Left hindlimb (tissue), 1 donor: Measurements from ENCODE around the gene AFG1L.
"Not testable (repeated sequence)": the region's sequence is repeated elsewhere in the genome, so short reads cannot be mapped to it uniquely, and the experiment has no call there.

Experiments
- DNase-seq: peaks from one replicate; pipeline ENCODE4 v3.0.0-alpha.2; 2018

The AFG1L gene

DNA sequence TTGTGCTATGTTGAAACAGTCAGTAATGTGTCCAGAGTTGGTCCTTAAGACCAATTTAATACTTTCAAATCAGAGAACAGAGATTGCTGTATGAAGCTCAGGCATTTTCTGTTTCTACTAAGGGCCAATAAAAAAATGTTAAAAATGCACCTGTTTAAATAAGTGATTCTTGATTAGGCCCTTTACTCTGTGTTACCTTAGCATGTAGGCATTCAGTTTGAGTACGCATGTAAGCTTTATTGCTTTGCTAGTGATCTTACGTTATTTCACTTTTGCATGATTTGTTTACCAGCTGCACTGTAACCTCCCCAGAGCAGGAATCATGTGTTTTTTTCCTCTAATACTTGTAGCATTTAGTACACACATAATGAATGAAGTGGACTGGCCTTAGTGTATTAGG lies 61.0 kb downstream of the AFG1L start:
- no peak for DNase-seq

DNA sequence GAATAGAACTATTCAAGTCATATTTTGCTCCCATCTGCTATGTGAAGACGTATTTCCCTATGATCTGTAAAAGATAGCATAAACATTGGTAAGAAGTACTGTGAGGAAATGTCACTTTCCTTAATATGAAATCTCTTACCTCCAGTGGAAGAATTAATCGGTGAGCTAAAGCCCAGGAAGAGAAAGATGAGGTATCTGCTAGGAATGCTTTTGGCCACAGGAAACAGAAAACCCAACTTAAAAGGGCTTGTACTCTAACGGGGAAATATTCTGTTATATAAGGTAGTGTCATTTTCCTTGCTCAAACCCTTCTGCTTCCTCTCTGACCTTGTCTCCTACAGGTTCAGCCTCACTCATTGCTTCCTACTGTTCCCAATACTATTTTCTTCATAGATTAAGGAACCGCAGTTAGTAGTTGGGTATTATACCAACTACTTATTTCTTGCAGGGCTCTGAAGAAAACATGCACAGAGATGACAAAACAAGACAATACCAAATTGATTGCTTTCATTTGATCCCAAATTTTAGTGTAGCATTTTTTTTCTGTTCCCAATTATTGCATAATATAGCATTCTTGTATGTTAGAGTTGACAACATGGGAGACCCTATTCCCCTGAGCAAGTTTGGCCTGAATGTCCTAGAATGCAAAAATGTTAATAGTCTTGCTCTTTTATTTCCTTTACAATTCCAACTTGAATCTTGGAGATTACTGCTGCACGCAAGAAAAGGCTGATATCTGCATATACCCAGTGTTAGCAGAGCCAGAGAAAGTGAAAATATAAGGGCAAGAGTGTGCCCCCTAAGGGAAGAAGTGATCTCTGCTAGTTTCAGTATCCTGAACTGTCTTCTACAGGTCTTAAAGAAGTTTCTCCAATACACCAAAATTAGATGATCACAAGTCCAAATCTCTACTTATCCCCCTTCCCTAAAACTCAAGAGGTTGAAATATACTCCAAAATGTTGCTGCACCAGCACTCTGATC lies 65.3 kb downstream of the AFG1L start:
- no peak for DNase-seq

DNA sequence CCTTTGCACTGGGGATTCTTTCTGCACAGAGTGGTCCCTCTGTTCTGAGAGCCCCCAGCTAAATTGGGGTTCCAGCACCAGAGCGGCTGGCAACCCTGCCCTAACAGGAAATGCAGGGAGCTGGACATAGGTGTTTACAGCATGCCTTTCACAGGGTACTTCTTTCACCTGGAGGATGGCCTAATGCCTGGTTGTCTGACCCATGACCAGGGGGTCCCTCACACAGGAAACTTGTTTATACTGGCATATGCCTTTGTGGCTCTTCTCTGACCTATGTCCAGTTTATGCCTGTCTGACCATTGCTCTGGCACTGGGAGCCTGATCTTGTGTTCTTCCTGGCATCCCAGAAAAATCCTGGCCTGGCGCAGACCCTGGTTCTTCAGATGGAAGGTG lies 66.1 kb downstream of the AFG1L start:
- DNase-seq: no peak

DNA sequence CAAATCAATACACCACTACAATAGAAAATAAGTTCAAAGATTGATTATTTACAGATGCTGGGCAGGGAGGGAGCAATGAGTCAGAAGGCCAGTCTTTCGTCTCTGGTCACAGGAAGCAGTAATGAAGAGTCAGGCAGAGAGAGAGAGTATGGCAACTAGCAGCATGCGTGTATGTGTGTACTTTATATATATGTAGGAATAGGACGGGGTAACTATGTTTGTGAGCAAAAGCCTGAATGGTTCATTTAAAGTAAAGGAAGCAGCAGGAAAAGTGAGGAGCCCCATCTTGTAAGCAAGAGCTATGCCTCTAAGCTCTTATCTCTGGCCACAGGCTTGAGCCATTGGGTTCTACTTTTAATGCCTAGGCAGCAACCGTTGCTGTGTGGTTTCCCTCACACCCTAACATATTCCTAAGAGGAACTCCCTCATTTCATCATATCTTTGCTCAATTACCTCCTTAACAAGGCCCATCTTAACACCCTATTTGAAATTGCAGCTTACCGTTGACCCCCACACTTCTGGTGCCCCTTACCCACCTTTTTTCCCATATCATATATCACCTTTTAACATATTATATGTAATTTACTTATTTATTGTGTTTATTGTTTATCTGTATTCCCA lies 66.6 kb downstream of the AFG1L start:
- DNase-seq: no peak

DNA sequence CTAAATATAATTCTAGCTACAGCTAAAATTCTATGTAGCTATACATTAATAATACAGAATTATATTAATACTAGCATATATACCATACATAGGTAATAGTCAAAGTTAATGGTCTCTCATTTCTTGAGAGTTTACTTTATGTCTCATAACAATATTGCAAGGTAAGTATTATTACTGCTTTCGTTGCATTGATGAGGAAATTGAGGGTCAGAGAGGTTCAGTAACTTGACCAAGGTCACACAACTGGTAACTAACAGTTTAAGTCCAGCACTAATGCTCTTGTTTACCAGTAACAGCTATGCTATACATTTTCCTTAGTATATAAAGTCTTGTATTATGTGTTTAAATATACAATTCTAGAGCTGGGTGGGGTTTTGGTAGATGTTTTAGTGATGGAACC lies 67.6 kb downstream of the AFG1L start:
- DNase-seq: no peak

DNA sequence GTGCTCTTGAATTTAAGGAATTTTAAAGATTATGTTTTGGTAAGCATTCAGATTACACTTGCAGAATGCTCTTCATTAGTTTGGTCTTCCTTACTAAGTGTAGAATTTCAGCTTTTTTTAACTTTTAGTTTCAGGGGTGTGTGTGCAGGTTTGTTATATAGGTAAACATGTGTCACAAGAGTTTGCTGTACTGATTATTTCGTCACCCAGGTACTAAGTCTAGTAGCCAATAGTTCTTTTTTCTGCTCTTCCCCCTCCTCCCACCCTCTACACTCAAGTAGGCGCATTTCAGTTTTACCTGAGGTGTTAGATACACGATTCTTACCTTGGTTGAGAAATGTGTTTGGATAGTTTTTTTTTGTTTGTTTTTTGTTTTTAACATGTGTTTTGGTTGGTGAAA lies 68.3 kb downstream of the AFG1L start:
- DNase-seq: no peak

DNA sequence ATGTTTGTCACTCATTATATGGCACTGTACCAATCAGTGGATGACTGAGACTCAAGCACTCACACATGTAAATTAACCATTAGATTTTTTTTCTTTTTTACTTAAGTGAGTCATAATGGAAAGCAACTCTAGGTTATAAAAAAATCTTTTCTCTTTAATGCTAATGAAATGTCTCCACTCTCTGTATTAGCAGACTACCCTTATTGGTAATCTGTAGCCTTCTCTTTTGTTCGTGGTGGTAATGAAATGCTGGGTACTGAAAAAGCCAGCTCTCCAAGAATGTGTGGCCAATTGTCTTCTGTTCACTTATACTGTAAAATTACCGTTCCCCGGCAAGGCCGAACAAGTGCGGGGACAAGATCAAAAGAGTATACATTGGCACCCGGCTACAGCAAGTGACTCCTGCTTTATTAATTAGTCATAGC lies 69.0 kb downstream of the AFG1L start:
- no peak for DNase-seq

DNA sequence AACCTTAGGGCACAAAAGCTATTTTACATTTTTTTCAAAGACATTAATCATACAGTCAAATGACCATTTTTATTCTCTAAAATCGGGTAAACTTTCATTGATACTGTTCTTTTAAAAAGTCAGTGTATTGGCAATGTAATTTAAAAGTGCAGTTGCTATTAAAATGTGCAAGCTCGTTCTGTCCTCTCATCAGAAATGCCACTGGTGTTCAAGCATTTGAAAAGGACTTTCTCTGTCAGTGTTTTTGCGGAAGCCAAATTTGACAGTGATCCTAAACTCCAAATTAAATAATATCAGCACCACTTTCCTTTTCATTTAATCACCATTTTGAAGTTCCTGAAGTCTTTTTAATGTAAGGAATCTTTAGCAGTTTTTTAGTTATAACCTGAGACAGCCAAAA lies 69.6 kb downstream of the AFG1L start:
- DNase-seq: no peak

DNA sequence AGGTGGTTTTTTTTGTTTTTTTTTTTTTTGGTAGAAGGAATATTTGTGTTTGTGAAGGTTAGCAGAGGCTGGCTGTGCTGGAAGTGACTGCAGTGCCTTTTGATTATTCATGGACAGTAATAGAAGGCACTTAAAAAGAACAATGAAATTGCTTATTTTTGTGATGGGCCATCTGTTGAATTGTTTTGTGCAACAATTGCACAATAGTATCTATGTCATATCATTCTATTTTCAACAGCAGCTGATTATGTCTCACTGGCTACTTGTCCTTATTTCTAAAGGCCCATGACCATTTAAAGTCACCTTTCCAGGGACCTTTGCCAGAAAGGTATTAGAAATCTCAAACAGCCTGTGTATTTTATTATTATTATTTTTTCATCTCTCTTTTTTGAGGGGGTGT lies 70.6 kb downstream of the AFG1L start:
- no peak for DNase-seq

DNA sequence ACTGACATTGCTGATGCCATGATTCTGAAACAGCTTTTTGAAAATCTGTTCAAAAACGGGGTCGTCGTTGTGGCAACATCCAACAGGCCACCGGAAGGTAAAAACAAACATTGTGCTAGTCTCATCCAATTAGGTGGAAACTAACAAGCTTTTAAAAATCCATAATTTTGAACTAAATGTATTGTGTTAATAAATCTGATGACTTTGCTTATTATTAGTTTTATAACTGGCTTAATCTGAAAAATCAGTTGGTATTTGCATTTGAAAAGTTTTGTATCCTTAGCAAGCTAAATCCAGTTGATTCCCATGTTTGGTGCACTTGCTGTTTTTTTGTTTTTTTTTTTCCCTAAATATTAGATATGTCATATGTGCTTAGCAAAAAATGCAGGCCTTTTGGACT lies 71.4 kb downstream of the AFG1L start:
- DNase-seq: no peak

DNA sequence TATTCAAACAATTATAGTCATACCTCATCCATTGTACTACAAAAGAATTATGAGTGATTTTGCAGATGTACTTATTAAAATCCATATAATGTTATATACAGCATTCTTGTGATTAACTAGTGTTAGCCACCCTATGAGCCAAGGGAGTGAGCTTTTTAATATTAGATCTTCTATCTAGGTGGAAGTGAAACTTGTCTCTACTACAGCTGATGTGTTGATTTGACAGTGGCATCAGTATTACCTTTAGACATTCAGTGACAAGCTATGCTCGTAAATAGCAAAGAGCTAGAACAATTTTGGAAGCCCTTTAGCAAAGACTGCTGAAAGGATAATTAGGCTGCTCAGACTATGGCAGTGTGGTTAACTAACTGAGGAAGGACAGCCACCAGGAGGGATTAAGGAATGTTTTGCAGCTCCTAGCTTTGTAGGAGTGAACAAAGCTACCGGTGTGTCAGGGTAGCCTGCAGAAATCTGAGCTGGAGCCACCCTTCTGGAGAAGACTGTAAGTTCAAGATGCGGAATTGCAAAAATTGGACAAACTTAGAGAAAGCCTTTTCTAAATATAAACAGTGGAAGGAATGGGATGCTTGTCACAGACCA lies 73.7 kb downstream of the AFG1L start:
- no peak for DNase-seq

DNA sequence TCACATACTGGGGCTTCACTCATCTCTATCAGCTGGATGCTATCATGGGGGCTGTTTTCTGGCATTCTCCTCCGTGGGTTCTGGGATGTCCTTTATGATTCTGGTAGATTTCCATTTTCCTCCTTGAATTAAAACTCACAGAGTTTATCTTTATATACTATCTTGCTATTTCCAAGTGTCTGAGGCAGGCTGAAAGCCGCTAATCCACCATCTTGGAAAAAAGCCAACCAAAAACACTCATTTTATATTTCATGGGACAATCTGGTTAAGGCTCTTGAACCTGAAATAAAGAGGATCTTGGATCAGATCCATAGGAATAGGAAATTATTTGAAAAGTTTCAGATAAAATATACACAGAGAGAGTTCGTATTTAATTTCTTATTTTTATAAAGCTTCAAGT lies 86.0 kb downstream of the AFG1L start:
- no peak for DNase-seq

DNA sequence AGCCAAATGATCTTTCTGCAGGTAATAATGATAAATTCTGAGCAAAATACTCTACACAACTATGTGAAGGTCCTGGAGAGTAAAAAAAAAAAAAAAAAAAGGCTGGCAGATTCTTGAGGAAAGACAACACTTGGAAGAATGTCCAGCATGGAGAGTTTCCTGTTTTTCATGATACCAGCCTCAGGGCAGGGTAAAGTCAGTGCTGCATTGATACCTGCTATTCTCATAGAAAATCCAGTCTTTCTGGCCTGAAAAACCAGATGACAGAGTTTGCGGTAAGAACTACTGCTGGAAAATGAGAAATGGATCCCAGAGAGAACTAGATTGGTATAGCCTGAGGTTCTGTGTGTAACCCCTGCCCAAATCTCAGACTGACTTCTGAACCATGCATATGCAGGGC lies 89.1 kb downstream of the AFG1L start:
- no peak for DNase-seq

DNA sequence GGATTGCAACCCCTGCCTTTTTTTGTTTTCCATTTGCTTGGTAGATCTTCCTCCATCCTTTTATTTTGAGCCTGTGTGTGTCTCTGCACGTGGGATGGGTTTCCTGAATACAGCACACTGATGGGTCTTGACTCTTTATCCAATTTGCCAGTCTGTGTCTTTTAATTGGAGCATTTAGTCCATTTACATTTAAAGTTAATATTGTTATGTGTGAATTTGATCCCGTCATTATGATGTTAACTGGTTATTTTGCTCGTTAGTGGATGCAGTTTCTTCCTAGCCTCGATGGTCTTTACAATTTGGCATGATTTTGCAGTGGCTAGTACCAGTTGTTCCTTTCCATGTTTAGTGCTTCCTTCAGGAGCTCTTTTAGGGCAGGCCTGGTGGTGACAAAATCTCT lies 94.3 kb downstream of the AFG1L start:
- not testable (repeated sequence) for DNase-seq

DNA sequence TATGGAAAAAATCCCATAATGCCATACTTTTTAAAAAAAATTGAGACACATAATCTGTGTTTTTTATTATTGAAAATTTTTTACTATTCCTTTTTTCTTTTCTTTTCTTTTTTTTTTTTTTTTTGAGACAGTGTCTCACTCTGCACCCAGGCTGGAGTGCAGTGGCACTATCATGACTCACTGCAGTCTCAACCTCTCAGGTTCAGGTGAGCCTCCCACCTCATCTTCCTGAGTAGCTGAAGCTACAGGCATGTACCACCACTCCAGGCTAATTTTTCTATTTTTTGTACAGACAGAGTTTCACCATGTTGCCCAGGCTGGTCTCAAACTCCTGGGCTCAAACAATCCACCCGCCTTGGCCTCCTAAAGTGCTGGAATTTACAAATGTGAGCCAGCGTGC lies 100.4 kb downstream of the AFG1L start:
- no peak for DNase-seq

DNA sequence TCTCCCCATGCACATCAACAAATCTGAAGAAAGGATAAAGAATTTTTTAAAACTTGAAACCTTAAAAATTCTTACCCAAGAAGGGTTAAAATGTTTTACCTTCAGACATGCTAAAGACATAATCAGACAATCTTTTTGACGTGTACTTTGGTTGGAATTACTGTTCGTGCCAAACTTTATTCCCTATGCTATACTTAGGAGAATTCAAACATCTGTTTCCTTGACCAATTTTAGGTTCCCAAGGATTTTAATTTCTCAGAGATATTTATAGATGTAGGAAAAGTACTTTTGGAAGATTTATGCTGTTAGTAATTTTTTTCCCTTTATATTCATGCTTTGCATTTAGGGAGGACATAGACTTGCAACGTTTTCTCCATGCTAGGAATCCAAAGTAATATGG lies 108.4 kb downstream of the AFG1L start:
- no peak for DNase-seq

DNA sequence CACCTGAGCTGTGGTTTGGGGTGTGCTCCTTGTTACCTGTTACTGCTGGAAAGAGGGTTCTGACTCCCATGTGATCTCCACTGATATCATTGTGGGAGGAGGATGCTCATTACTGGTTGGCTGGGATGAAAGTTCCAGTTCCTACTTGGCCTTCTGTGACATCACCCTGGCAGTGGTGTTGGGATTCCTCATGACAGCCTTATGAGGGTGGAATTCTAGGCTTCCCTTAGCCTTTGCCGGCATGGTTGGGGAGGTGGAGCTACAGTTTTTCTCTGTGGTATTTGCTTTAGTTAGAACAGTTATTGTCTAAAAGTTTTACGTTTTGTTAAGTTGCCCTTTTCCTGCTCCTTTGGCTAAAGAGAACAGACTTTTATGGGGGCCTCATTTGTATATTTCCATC lies 112.1 kb downstream of the AFG1L start:
- no peak for DNase-seq

DNA sequence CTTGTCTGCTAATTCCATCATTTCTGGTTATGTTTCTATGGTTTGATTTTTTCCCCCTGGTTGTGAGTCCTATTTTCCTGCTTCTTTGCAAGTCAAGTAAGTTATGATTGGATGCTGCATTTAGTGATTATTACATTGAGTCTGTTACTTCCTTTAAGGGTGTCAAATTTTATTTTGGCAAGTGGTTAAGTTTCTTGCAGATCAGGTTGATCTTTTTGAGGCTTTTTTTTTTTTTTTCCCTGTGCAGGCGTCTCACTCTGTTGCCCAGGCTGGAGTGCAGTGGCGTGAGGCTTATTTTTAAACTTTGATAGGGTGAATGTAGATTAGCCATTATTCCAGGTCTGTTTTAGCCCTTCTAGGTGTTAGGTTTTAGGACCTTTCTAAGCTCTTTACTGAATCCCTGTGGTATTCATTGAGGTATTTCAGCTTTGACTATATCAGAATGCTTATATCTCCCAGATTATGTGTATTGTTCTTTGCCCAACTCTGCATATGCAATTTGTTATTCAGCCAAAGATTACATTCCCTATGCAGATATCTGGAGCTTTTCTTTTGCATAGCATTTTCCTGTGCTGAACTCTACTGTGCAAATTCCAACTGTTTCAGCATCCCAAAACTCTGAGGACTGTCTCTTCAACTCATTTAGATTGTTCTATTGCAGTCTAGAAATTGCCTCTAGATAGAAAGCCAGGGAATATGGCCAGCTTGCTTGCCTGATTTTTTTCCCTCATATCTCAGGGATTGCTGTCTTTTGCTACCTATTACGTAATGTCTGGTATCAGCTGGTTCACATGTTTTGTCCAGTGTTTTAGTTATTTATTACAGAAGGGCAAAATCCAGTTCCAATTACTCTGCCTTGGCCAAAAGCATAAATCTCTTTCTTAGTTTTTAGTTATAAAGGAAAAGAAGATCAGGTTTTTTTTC lies 113.3 kb downstream of the AFG1L start:
- no peak for DNase-seq

DNA sequence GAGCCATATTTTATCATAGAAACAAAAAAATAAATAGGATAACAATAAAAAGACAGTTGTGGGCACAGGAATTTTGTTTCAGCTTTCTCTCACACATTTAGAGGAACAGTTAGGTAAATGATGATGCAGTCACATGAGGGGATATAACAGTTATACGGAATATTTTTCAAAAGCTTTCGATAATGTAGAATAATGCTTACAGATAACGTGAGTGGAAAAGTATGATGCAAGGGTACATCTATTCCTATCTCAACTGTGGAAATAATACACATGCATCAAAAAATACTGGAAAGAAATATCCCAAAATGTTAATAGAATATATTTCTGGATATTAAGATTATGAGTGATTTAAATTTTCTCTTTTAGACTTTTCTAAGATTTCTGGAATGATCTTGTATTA lies 114.0 kb downstream of the AFG1L start:
- no peak for DNase-seq

DNA sequence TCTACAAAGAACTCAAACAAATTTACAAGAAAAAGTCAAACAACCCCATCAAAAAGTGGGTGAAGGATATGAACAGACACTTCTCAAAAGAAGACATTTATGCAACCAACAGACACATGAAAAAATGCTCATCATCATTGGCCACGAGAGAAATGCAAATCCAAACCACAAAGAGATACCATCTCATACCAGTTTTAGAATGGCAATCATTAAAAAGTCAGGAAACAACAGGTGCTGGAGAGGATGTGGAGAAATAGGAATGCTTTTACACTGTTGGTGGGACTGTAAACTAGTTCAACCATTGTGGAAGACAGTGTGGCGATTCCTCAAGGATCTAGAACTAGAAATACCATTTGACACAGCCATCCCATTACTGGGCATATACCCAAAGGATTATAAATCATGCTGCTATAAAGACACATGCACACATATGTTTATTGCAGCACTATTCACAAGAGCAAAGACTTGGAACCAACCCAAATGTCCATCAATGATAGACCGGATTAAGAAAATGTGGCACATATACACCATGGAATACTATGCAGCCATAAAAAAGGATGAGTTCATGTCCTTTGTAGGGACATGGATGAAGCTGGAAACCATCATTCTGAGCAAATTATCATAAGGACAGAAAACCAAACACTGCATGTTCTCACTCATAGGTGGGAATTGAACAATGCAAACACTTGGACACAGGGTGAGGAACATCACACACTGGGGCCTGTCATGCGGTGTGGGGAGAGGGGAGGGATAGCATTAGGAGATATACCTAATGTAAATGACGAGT lies 121.4 kb downstream of the AFG1L start:
- not testable (repeated sequence) for DNase-seq

DNA sequence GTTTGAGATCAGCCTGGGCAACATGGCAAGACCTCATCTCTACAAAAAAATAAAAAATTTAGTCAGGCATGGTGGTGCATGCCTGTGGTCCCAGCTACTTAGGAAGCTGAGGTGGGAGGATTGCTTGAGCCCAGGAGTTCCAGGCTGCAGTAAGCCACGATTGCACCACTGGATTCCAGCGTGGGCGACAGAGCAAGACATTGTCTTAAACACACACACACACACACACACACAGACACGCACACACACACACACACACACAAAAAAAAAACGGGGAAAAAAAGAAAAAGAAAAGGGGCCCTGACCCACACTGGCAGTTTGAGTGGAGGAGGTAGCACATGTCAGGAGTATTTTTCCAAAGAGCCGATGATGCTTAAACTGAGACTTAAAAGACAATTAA lies 122.2 kb downstream of the AFG1L start:
- no peak for DNase-seq

DNA sequence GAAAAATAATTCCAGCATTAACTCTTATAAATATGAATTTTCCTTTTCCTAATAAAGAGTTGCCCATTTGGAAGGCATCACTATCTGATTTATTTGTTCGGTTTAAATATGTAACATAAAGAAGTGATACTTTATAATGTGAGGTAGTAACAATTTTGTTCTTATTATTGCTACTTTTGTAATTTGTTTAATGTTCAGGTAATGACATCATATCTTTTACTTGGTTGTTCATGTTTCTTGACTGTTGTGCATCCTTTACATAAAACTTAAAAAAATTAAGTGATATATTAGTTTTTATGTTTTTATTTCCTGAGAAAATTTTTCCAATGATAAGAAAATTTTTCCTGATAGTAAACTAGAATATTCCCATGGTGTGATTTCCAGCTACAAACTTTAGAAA lies 124.6 kb downstream of the AFG1L start:
- DNase-seq: no peak
